Measurements from ENCODE around the gene FILIP1. TPM values are rescaled to one million over a fixed set of nuclear protein-coding genes. Genes with fewer than 3 reads are reported as not detected.

FILIP1 gene
- polyA plus RNA-seq, 1 of the 3 experiments (the other 2 are of a cell fraction): 0.03 TPM

- TF ChIP-seq REST (IDR thresholded peaks at IDR 0.05; ENCODE audit: low read depth, low read length): no peak
Observed at GRCh38 chr6:75244063-75244584, 249.5 kb downstream of the FILIP1 start (continued).

DNA sequence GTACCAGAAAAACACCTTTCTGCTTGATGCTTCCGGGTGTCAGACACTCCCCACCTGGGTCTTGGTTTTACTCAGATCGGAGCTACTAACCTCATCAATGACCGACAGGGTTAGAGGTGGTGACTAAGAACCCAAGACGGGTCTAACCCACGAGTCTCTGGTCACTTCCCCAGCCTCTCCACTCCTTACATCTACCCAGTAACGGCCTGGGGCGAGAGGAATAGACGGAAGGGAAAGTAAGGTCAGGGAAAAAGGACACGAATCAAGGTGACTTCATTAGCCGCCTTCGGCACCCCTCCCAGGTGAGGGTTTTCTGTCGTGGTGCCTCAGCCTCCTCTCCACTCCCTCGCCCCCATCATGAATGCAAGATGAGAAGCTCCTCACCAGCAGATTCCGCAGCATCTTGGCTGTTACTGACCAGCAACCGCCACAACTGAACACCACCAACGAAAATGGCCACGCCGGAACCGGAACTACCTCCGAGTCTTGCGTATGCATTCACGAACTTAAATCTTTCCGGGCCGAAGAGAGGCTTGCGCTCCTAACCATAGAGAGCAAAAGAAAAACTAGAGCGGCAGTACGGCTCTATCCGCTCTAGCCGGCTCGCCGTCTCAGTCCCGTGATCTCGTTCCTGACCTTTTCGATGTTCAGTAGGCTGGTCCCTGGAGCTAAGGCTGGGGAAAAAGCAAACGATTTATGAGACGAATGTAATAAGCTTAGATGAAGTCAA lies 250.1 kb downstream of the FILIP1 start, which contains the start of gene COX7A2:
TSS of gene COX7A2 (minus strand) at position 469 of the 730 bp plus-strand sequence. CDS start at position 402, 67 bp downstream.
- Histone ChIP-seq H3K27me3 (ENCODE audit: insufficient read depth) (no peaks in the 10 kb centered on the region), H3K9me3 (no peaks in the 10 kb centered on the region), H3K9me2 (no peaks in the 10 kb centered on the region), H3K9ac (peak within 1 kb of the TSS; percentile 92), H3F3A (replicated peaks; ENCODE audit: insufficient read depth) (peaks cover 5% of the 10 kb centered on the region), H3K4me1 (ENCODE audit: control insufficient read depth in 1 of 2, insufficient read depth in 2 of 2, low read depth in 1 of 2, low read length in 1 of 2) (peaks cover 0 to 7% of the 10 kb centered on the region in 2 experiments; a peak in 2 of 4 replicates), H3K4me2 (peak within 1 kb of the TSS; percentile 83), H3K27ac (ENCODE audit: low read depth in 2 of 2, low read length in 1 of 2) (peak within 1 kb of the TSS; percentile 93 to 95), H2AFZ (ENCODE audit: low read depth) (peak within 1 kb of the TSS; percentile 97), H3K79me2 (ENCODE audit: insufficient read depth) (peaks cover 47% of the 10 kb centered on the region), H4K20me1 (ENCODE audit: insufficient read depth) (peaks cover 17% of the 10 kb centered on the region), H3K4me3 (ENCODE audit: low read depth in 2 of 2, low read length in 1 of 2) (peak within 1 kb of the TSS; percentile 97 to 100), H3K36me3 (replicated peaks in 1 of 2; ENCODE audit: control insufficient read depth in 1 of 2, insufficient read depth in 2 of 2, low read length in 1 of 2) (peaks cover 23 to 31% of the 10 kb centered on the region in 2 experiments)
- CTCF ChIA-PET: interaction anchor here (0.6 to 1.5 kb wide), 8 partner anchors 15 to 284 kb away, joined by 3 to 8 read pairs (median 3); no protein-coding TSS in a partner anchor
- DNase-seq: peak; percentile 76
- under 1% methylated on average over 31 of the region's 36 CpGs for WGBS (ENCODE audit: low lambda C conversion rate)
- POLR2A ChIA-PET: interaction anchor here (1.0 to 1.3 kb wide), 2 partner anchors 358 to 360 kb away, joined by 3 to 7 read pairs; partner anchors contain the start of gene SENP6
- TF ChIP-seq FOXM1 (IDR thresholded peaks at IDR 0.05; ENCODE audit: low read depth): no peak
- TF ChIP-seq MXI1 (IDR thresholded peaks at IDR 0.05; ENCODE audit: low read depth, low read length): peak; percentile 81; the same call in 1 of the 2 replicates
- TF ChIP-seq YY1 (IDR thresholded peaks at IDR 0.05; ENCODE audit: low read depth): peak; percentile 89
- 0 out of 2 replicates have a peak, but pooled peaks have one; percentile 28 for TF ChIP-seq RCOR1 (IDR thresholded peaks at IDR 0.05; ENCODE audit: low read length)
- TF ChIP-seq MAX (IDR thresholded peaks at IDR 0.05; ENCODE audit: low read depth): peak; percentile 95
- no peak for TF ChIP-seq SMC3 (IDR thresholded peaks at IDR 0.05; ENCODE audit: low read depth, low read length)
- TF ChIP-seq, protein P1, sequence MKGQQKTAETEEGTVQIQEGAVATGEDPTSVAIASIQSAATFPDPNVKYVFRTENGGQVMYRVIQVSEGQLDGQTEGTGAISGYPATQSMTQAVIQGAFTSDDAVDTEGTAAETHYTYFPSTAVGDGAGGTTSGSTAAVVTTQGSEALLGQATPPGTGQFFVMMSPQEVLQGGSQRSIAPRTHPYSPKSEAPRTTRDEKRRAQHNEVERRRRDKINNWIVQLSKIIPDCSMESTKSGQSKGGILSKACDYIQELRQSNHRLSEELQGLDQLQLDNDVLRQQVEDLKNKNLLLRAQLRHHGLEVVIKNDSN (IDR thresholded peaks at IDR 0.05; ENCODE audit: borderline replicate concordance, low read depth): peak; percentile 77
- peak; percentile 97 for TF ChIP-seq POLR2AphosphoS5 (IDR thresholded peaks at IDR 0.05; ENCODE audit: low read depth, low read length)
- TF ChIP-seq CHD2 (IDR thresholded peaks at IDR 0.05; ENCODE audit: low read length, partially characterized antibody): peak; percentile 95
- no peak for TF ChIP-seq JUND (IDR thresholded peaks at IDR 0.05)
- no peak; the same call in 1 of the 2 replicates for TF ChIP-seq FOSL2 (IDR thresholded peaks at IDR 0.05; ENCODE audit: borderline replicate concordance, low read depth)
- no peak for TF ChIP-seq CTCF (IDR thresholded peaks at IDR 0.05)
- TF ChIP-seq RAD21 (IDR thresholded peaks at IDR 0.05; ENCODE audit: low read length): no peak; the same call in 1 of the 2 replicates
- TF ChIP-seq ELF1 (IDR thresholded peaks at IDR 0.05): peak; percentile 72
- peak in 1 of 2 experiments; percentile 16; a peak in 1 of 4 replicates for TF ChIP-seq EP300 (IDR thresholded peaks at IDR 0.05; ENCODE audit: borderline replicate concordance in 1 of 2, low read depth in 1 of 2, low read length in 1 of 2)
- peak; percentile 49; the same call in 1 of the 2 replicates for TF ChIP-seq REST (IDR thresholded peaks at IDR 0.05; ENCODE audit: low read depth, low read length)
